PFSK-1 (cell line): ENCODE measurements around the gene MRPL3.

Source experiments
- POLR2AphosphoS5 ChIP-seq: IDR thresholded peaks from 2 replicates; pipeline ENCODE4 v1.6.1; 2012; ENCODE audit warnings: low read depth, mild to moderate bottlenecking, control low read depth, low read length, moderate library complexity
- SIN3A ChIP-seq: IDR thresholded peaks from 2 replicates; pipeline ENCODE4 v1.6.1; 2012; ENCODE audit warnings: mild to moderate bottlenecking, low read length, moderate library complexity, borderline replicate concordance; ENCODE audit not compliant: insufficient read depth
- TAF1 ChIP-seq: IDR thresholded peaks from 2 replicates; pipeline ENCODE4 v1.6.1; 2012; ENCODE audit warnings: low read length, control low read depth, borderline replicate concordance; ENCODE audit not compliant: insufficient read depth

DNA sequence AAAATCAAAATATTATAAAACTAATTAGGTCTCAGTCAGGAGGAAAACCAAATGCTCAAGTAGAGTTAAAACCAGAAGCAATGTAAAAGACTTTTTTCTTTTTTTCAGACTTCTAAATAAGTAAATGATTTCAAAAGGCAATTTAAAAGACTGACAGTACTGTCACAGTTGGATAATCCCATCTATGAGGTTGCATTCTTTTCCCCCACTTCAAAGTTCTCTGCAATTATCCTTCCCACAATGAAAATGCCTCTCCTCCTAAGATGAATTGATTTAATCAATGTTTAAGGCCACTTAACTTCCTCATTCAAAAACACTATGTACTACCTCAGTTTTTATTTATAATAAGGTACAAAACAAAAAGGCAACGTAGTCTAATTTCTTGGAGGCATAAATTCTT lies 8.1 kb downstream of the MRPL3 start:
- TF ChIP-seq SIN3A (no peak), TAF1 (no peak), POLR2AphosphoS5 (no peak)
